ENCODE data around the gene CIB4.
"Not testable (repeated sequence)": the region's sequence is repeated elsewhere in the genome, so short reads cannot be mapped to it uniquely, and the experiment has no call there.

The CIB4 gene

DNA sequence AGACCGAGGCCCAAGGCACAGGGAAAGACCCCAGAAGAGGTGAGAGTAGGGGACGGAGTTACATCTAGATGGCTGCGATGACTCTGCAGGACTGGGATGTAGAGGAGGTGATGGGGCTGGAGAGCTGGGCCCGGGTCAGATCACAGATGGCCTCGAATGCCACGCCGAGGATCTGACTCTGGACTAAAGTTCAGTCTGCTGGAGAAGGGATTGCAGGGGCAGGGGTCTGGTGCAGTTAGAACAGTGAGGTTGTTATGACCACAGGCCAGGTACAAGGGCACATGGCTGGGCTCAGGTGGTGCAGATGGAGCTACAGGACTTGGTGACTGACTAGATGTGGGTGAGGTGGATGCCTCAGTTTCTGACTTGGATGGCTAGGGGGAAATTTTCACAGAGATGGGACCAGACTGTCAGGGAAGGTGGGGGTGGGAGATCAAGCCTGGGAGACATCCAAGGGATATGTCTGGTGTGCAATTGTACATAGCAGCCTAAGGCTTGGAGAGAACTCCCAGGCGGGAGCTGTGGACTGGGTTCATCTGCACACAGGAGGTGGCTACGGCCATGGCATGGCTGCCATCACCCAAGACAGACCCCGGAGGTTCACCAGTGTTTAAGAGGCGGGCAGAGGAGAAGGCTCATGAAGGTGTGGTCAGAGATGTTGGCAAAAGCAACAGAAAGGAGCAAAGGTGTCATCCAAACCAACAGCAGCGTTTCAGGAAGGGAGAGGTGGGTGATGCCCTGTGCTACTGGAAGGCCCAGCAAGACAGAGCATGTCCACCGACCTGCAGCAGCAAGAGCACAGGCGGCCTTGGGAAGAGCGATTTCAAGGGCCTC is 66.9 kb downstream of the CIB4 start:
- FAIRE-seq (no peak), DNase-seq (ENCODE audit: insufficient read length, low spot score) (no peak)

DNA sequence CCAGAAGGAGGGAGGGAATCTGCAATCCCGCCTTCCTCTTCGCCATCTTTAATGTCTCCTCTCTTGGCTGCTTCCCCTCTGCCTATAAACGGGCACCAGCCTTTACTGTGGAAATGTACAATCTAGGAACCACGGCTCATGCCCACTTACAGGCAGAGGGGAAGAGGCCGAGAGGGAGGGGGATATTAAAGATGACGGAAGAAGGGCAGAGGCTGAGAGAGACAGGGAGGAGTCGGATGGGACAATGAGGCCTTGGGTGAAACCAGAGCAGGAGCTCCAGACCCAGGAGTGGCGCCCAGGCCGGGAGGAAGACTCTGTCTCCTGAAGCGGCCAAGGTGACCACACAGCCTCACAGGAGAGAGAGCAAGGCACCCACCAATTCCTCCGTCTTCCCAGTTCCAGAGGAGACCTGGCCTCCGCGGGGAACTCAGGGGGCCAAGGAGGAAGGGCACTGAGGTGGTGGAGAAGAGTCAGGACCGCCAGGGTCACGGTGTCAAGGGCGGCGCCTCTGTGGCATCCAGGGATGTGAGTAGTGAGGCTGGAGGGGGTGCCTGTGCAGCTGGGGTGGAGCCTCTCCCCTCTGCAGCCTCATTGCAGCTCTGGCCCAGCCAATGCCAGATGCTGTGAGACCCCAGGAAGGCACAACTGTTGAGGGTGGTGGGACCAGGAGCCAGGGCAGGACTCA is 67.8 kb downstream of the CIB4 start:
- FAIRE-seq (no peak), DNase-seq (ENCODE audit: insufficient read length, low spot score) (no peak)

DNA sequence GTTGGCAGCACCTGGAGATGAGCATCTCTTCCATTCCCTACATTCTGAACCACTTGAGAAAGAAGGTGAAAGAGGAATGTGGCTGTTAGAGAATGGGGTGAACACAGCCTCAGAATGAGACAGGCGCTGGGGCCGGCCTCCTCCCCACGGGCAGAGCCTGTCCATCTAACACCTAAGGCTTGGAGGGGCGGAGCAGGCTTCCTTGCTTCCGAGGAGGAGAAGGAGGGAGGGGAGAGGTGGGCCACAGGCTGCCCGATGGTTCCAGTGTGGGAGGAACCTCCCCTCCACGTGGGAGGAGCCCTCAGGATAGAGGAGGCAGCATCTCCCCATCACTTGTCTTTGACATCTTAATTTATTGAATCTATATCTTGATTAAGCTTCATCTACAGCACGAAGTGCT is 68.6 kb downstream of the CIB4 start:
- no peak for FAIRE-seq

DNA sequence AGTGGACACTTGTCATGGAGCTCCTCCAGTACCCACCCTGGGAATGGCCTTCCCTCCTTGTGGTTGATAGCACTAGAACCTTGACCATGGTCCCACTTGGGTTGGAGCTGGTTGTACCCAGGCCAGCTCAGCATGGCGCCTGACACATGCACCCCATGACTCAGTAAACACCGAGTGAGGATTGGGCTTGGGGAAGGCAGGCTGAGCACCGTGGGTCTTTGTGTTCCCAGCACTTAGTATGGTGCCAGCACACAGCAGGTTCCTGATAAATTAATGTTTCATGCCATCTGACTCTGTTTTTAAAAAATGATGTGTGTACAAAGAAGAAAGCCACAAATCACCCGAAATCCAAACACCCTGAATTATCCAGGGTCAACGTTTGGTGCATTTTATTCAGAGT is 69.8 kb downstream of the CIB4 start:
- no peak for FAIRE-seq

More for the DNA sequence above, 68.6 kb downstream of the CIB4 start:
- no peak for DNase-seq (ENCODE audit: insufficient read length, low spot score)

DNA sequence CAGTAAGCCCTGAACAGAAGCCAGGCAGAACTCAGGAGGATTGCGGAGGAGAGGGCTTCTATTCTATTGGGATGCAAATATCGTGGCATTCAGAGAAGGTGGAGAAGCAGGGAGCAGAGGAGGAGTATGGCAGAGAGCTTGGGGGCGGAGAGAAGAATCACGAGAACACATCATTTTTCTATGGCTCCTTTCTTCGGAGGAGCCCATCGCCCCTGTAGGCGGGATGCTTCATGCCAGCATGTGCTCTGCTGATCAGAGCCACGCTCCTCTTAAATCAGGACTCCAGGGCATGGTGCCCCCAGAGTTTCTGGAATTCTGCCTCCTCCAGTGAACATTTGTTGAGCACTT is 71.1 kb downstream of the CIB4 start:
- no peak for FAIRE-seq
- DNase-seq (ENCODE audit: insufficient read length, low spot score): no peak

More for the DNA sequence above, 69.8 kb downstream of the CIB4 start:
- DNase-seq (ENCODE audit: insufficient read length, low spot score): no peak

DNA sequence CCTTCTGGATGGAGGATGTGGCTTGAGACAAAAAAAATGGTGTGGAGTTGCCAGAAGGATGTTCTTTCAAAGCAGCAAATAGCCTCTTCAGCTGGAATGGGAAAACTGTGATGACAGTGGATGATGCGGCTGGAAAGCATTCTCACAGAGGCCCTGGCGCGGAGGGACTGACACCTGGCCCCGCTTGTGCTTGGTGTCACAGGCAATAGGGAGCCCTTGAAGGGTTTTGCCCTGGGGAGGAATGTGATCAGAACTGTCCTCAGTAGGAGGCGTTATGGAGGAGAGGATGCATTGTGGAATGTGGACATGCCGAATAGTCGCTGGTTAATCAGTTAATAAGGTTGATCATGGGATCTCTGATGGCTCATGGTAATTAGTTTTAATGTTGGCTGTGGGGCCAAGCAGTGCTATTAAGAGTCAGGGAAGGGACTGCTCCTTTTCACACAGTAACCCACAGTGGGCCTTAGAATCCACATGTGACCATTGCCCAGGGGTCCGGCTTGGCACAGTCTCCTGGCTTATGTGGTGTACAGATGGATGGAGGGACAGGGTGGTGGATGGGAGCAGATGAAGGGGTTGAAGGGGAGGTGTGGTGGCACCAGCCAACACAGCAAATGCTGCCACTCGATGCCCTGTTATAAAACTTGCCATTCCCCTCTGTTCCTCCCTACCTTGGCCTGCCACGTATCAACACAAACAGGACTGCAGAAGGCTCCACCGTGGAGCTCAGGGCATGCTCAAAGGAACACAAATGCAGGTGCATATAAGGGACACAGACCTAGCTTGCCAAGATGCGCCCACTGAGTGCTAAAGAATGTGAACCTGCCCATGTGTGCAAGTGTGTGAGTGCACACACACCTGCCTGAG is 71.7 kb downstream of the CIB4 start:
- FAIRE-seq (no peak), DNase-seq (ENCODE audit: insufficient read length, low spot score) (no peak)

DNA sequence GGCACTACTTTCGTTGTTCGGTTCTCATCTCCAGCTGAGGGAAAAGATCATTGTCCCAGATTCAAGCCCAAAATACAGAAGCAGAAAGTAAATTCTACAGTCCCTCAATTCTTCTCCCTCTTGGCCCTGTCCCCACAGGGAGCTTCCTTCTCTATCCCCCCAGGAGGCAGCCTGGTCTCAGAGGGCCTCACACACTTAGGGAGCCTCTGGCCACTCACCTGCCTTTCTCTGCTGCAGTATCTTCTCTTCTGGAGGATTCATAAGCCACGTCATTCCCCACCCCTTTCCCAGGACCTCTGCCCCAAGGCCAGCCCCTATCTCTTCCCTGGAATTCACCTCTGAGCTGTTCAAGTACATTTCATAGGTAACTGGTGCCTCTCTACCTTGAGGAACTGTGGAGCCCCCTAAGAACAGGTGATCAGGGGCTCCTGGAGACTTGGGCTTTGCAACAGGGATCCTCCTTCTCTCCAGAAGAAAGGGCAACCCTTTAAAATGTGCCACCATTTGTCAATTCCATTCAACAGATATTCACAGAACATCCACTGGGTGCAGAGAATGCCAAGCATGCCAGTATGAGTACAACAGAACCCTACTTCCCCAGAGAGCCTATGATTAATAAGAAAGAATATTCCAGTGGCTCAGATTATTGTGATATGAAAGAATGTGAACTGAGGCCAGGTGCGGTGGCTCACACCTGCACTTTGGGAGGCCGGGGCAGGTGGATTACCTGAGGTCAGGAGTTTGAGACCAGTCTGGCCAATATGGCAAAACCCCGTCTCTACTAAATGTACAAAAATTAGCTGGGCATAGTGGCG is 72.9 kb downstream of the CIB4 start:
- FAIRE-seq (no peak), DNase-seq (ENCODE audit: insufficient read length, low spot score) (no peak)

DNA sequence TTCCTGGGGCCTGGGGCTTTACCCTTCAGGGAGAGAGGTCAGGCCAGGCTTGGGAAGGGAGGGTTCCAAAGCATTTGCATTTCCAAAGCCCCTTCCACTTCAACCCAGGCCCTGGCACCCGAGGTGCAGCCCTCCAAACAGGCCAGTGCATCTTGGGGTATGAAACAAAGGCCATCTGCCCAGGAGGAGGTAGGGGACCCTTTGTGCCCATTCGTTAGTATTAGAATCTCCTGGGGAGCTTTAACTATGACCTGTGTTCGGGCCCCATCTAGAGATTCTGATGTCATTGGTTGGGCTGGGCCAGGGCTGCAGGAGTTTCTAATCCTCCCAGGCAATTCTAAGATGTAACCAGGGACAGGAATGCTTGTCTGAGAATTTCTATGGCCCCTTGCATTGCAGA is 73.6 kb downstream of the CIB4 start:
- DNase-seq (ENCODE audit: insufficient read length, low spot score): no peak
- FAIRE-seq: no peak

DNA sequence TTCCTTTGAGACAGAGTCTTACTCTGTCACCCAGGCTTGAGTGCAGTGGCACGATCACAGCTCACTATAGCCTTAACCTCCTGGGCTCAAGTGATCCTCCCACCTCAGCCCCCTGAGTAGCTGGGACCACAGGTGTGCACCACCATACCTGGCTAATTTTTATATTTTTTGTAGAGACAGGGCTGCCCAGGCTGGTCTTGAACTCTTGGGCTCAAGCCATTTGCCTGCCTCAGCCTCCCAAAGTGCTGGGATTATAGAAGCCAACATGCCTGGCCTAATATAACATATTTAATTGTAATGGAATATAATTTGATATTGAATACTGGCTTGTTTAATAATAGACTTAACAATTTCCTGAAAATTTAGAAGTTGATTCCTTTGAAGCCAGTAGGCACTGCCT is 74.4 kb downstream of the CIB4 start:
- FAIRE-seq; DNase-seq (ENCODE audit: insufficient read length, low spot score): not testable (repeated sequence)

DNA sequence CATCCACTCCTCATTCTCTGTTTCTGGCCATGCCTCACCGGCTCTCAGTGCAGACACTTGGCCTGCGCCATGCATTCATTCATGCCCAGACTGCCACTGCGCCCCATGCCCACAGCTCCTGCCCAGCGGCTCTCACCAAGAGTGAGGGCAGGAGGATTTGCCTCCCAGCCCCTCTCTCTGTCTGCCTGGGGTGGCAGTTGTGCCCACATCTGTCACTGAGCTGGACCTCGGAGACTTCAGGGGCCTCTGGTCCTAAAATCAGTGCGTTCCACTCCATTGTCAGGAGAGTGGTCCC is 75.1 kb downstream of the CIB4 start:
- DNase-seq (ENCODE audit: insufficient read length, low spot score): no peak
- no peak for FAIRE-seq

DNA sequence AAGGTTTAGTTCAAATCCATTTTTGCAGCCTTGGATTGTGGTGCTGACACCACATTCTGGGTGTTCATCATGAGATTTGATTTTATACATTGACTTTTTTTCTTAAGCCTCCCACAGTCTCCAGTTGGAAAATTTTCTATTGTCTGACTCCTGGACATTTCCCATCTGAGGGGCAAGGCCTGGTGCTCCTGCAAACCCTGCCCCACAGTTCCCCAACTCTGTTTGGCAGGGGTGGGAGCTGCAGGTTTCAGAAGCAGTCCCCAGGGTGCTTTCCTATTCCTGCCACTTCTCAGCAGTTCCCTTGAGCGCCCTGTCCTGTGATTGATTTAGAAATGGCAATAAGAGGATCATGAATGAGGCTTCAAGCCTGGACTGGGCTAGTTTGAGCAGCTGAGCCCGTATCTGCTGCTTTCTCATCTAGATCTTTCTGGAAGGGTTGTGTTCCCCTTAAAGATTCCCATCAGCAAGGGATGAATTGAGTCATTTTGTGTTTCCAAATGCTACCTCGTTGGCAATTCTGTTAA is 77.0 kb downstream of the CIB4 start:
- DNase-seq (ENCODE audit: insufficient read length, low spot score): no peak
- no peak for FAIRE-seq

DNA sequence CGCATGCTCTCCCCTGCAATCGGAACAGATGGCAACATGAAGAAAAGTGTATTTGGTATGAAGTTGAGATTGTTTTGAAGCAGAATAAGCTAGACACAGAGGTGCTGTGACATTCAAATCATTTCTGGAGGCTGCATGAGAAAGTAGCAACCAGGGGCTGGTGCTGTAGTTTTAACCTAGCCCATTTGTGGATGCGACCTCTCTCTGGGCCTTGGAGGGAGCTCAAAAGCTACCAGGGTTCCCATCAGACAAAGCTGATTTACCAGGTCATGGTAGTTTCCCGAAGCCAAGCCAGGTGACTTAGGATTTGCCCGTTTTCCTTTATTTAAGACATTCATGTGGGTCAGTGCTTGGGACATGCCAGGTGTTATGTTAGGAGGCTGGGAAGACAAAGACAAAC is 77.5 kb downstream of the CIB4 start:
- DNase-seq (ENCODE audit: insufficient read length, low spot score) (no peak), FAIRE-seq (no peak)

DNA sequence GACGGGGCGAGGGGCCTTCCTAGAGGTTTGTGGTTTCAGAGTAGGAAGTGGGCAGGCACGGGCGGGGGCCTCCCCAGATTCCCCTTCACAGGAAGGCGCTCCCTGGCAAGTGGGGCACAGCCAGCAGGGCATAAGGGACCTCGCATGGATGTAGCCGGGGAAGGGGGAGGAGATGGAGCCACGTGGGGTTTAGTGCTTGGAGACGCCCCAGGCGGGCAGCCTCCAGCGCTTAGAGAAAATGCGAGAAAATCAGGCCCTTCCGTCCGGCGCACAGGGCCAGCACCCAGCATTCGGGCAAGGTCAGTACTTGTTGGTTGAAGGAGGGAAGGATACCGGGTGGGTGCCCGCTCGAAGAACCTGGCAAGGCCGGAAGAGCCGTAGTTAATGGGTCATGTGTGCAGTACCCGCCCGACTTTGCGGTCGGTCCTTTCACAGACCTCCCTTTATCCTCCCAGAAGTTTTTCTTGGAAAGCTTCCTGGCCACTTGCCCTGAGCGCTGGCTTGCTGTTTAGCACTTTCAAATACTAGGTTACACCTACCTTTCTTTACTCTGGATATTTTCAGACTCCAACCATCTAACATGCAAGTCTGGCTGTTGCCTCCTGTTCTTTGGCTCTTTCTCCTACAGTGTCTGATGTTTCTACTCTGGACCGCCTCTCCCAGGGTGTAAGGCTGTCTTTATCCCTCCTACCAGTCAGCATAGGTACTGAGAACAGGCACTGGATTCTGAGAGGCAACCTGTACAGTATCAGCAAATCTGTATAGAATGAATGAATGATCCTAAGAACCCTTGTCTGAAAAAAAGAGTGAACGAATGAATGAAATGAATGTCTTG is 78.1 kb downstream of the CIB4 start:
- FAIRE-seq: no peak
- DNase-seq (ENCODE audit: insufficient read length, low spot score): no peak

DNA sequence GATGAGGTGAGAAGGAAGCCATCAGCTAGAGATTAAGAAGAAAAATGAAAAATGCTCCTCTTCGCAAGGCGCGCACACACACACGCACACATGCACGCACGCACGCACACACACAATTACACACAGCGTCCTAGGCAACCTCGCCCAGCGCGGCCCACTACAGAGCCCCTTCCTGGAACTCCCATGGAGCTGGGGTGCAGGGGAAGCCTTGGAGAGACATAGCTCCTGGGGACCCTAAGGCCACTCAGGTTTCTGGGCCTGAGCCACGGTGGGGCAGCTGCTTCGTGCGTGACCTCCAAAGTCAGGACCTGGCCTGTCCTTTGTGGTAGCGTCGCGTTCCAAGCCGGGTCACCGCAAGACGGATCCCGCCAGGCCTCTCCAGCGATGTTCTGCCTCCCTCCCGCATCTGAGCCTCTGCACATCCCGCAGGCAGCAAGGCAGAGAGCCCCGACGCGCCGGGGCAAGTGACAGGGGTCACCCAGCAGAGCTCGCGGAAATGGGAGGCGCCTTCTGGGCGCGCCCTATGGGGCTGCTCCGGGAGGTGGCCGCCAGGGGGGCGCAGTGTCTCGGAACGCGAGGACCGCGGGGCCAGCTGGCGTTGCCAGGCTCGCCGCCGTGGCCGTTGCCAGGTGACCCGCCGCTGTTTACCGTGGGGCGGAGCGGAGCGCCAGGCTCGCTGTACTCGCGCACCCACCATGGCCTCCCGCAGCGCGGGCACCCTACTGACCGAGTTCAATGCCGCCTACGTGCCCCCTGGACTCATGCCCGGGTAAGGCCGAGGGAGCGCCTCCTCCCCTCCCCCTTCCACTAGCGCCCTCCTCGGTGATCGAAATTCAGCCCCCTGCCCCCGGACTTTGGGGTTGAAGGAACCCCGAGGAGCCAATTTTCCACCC is 79.0 kb downstream of the CIB4 start:
- FAIRE-seq: no peak
- peak; percentile 45 for DNase-seq (ENCODE audit: insufficient read length, low spot score)

DNA sequence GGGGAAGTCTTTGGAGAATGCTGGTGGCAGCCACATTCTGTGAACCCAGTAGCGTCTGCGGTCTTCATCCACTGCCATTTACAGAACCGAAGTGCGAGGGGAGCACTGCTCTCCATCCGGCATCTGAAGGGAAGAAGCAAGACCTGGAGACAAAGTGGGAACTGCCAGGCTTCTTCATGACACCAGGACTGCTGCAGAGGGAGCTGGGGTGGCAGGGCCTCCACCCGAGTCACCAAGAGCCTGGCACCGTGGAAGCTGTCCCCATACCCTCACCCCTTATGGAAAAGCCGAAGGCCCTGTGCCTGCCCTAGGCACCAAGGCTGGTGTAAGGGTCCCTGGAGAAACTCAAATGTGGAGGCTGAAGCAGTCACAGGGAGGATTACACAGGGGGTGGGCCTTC is 79.8 kb downstream of the CIB4 start:
- DNase-seq (ENCODE audit: insufficient read length, low spot score) (no peak), FAIRE-seq (no peak)

DNA sequence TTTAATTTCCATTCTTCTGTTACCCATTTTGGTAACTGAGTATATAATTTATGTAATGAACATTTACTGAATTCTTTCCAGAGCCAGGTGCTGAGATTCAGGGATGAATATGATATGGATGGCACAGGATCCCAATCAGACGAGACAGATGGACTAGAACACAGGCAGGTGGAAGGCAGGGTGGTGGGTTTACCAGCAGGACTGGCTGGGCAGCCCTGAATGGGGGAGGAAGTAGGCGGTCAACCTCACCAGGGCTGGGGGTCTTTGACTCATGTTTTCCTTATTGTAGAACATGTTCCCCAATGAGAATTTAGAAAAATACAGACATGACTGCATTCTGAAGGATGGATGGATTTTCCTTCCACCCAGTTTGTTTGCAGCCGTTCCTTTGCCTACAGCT is 80.3 kb downstream of the CIB4 start:
- no peak for DNase-seq (ENCODE audit: insufficient read length, low spot score)
- FAIRE-seq: no peak

DNA sequence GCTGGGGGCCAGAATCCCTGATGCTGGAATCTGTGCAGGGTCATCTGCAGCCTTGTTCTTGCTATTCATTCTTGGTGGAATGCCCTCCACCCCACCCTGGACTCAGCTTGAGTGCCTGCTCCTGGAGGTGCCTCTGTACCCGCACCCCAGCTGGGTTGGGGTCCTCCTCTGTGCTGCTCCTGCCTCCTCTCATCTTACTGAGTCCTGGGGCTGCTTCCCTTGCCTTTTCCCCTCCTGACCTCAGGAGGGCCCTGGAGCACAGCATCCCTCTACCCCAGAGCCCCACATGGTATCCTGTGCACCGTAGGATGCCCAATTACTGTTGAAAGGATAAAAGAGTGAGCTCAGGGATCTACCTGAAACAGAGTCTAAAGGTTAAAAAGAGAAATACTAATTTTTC is 81.6 kb downstream of the CIB4 start:
- no peak for DNase-seq (ENCODE audit: insufficient read length, low spot score)
- no peak for FAIRE-seq

DNA sequence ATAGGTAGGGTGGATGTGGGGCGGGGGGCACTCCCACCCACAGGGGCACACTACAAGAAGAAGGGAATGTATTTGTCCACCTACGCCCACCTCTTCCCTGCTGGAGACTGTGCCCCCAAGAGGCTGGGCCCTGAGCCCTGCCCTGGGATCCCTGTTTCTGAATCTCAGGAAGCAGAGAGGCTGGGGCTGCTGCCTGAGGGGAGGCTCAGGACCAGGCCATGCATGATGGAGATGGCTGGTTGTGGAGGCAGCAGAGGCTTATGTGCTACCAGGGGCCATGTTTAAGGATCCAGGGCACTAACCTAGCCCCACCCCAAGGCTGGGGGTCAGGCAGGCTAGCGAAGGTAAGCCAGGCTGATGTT is 82.1 kb downstream of the CIB4 start:
- DNase-seq (ENCODE audit: insufficient read length, low spot score) (no peak), FAIRE-seq (no peak)
